Measurements from ENCODE around the gene FAM185A.
A peak's percentile ranks its signal among the peaks of the same experiment; 100 is the strongest.
"Not testable (repeated sequence)": the region's sequence is repeated elsewhere in the genome, so short reads cannot be mapped to it uniquely, and the experiment has no call there.

Gene FAM185A

DNA sequence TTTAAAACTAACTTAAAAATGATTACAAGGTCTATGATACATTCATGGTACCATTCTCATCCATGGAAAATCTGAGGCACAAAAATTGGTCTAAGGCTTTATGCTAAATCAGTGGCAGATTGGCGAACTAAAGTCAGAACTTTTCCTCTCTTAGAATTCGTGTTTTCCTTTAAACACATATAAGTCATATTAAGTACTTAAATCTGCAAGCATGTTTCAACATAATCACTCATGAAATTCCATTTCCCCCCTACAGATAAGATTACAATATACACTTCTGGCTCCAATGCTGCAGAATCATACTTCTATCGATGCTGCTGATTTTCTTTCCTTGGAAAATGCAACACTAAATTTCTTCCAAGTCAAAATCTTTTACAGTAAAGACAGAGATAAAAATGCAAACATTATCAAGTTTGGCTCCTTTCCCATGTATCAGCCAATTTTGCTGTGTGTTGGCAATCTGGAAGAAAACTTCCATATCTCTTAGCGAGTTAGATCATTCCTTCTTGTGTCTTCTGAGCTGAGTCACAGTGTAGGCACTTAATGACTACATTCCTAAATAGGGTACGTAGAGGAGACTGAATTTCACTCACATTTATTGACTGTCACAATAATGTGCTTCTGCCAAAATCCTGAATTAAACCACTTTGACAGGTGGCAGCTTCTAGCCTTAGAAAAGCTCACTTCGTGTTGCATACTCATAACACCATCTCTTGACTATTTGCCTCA, 87.6 kb downstream of the FAM185A start:
- ATAC-seq (no peak), DNase-seq (ENCODE audit: low spot score in 2 of 2) (no peak)
- Mint-ChIP-seq H3K4me3 (no peak overlapping the region), H3K27ac (no peak overlapping the region), H3K9me3 (no peaks in the 10 kb centered on the region), H3K4me1 (peaks cover 6% of the 10 kb centered on the region), H3K36me3 (no peaks in the 10 kb centered on the region)

DNA sequence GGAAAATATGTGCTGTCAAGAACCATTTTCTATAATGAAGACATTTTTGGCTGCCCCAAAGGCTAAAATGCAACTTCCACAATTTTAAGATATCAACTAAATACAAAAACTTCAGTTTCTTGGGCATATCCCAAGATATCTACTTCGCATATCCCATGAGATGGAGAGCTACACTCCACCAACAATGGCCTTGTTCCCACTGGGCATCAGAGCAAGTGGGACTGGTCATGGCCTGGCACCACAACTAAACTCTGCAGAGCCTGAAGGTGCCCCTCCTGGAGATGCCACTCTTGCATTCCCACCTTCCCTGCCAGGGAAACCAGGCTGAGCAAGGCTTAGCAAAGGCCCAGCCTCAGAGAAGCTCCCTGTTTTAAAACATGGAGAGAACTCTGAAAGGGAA, 88.2 kb downstream of the FAM185A start:
- DNase-seq (ENCODE audit: low spot score in 2 of 2) (no peak), ATAC-seq (no peak)
- Mint-ChIP-seq H3K4me1 (peaks cover 6% of the 10 kb centered on the region), H3K27ac (no peak overlapping the region), H3K9me3 (no peaks in the 10 kb centered on the region), H3K36me3 (no peaks in the 10 kb centered on the region), H3K4me3 (no peak overlapping the region)

DNA sequence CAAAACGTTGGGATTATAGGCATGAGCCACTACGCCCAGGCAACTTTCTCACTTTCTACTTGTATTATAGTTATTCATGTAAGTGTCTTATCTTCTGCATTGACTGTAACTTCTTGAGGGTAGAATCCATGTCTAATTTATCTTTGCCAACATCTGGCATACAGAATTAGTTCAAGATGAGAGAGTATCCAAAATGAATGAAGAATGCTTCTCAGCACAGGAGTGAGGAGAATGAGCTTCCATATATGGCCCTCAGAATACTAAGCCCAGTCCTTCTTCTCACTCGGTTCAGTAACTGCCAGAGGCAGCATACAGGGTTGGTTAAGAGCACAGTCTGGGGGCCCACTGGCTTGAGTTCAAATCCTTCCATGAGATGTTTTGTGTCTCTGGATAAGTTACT, 89.0 kb downstream of the FAM185A start:
- H3K27ac Mint-ChIP-seq = no peak overlapping the region
- ATAC-seq = no peak
- no peak overlapping the region for H3K4me3 Mint-ChIP-seq
- H3K9me3 Mint-ChIP-seq = no peaks in the 10 kb centered on the region
- H3K4me1 Mint-ChIP-seq = peaks cover 6% of the 10 kb centered on the region
- H3K36me3 Mint-ChIP-seq = no peaks in the 10 kb centered on the region
- DNase-seq (ENCODE audit: low spot score in 2 of 2) = no peak

DNA sequence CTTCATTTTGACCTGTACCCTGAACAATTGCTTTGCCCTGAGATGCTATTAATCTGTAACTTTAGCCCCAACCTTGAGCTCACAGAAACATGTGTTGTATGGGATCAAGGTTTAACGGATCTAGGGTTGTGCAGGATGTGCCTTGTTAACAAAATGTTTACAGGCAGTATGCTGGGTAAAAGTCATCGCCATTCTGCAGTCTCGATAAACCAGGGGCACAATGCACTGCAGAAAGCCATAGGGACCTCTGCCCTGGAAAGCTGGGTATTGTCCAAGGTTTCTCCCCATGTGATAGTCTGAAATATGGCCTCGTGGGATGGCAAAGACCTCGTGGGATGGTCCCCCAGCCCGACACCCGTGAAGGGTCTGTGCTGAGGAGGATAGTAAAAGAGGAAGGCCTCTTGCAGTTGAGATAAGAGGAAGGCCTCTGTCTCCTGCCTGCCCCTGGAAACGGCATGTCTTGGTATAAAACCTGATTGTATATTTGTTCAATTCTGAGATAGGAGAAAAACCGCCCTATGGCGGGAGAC, 89.8 kb downstream of the FAM185A start:
- not testable (repeated sequence) for H3K4me3 Mint-ChIP-seq; H3K4me1 Mint-ChIP-seq; ATAC-seq; H3K27ac Mint-ChIP-seq; DNase-seq (ENCODE audit: low spot score in 2 of 2); H3K9me3 Mint-ChIP-seq; H3K36me3 Mint-ChIP-seq

DNA sequence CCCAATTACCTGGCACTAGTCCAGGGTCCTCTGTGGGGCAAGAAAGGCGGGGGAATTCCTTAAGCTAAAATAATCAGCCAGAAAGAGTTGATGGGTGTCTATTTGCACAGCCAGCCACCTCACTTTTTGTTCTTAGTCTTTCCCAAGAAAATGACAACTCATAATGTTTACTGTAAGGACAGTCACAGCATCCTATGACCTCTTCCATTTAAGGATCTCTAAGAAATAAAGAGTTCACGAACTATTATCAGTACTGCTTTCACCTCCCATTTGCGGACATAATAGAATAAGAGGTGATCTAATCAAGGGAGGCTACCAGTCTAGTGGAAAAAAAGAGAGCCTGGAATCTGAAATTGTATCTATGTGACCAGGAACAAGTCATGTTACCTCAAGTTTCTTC, 91.6 kb downstream of the FAM185A start:
- Mint-ChIP-seq H3K4me1 (peaks cover 12% of the 10 kb centered on the region), H3K27ac (no peak overlapping the region), H3K9me3 (no peaks in the 10 kb centered on the region), H3K4me3 (no peak overlapping the region), H3K36me3 (no peaks in the 10 kb centered on the region)
- DNase-seq (ENCODE audit: low spot score in 2 of 2) = no peak
- no peak for ATAC-seq

DNA sequence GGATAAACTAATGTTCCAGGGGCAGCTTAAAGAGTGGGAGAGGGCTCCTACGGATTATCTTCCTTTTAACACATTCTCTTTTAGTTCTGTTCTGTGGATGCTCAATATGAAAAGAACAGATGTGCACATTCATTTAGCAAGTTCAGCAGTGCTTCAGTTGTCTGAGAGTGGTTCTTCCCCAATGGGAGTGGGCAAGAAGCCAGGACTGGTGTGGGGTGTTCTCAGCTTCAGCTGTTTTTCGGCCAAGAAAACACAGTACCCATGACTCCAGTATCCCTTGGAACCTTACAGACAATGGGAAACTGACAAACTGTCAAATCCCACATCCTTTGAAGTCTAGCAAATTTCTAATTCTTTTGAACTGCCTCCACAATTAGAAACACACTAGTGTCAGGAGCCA, 92.5 kb downstream of the FAM185A start:
- ATAC-seq (no peak), DNase-seq (ENCODE audit: low spot score in 2 of 2) (no peak)
- no peaks in the 10 kb centered on the region for H3K36me3 Mint-ChIP-seq
- H3K4me1 Mint-ChIP-seq = peaks cover 11% of the 10 kb centered on the region
- H3K9me3 Mint-ChIP-seq = no peaks in the 10 kb centered on the region
- H3K27ac Mint-ChIP-seq = no peak overlapping the region
- H3K4me3 Mint-ChIP-seq = no peak overlapping the region

DNA sequence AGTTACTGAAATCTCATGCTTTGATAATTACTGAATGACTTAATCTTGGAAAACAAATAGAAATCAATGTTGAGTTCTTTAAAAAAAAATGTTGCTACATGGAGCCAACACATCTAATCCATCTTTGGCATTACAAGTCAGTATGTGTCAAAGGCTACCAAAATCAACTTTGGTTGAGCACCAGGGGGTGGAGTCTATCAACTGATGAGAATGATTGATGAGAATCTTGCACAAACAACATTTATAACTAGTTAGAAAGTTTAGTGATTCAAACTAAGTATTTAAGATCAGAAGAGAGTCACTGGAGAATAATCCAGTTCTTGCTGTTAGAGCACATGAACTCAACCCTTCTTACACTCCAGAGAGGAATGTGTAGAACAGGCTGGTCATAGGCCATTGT, 93.5 kb downstream of the FAM185A start:
- ATAC-seq (no peak), DNase-seq (ENCODE audit: low spot score in 2 of 2) (no peak)
- H3K9me3 Mint-ChIP-seq = no peaks in the 10 kb centered on the region
- no peaks in the 10 kb centered on the region for H3K36me3 Mint-ChIP-seq
- no peak overlapping the region for H3K4me3 Mint-ChIP-seq
- H3K27ac Mint-ChIP-seq = no peak overlapping the region
- peaks cover 6% of the 10 kb centered on the region for H3K4me1 Mint-ChIP-seq

DNA sequence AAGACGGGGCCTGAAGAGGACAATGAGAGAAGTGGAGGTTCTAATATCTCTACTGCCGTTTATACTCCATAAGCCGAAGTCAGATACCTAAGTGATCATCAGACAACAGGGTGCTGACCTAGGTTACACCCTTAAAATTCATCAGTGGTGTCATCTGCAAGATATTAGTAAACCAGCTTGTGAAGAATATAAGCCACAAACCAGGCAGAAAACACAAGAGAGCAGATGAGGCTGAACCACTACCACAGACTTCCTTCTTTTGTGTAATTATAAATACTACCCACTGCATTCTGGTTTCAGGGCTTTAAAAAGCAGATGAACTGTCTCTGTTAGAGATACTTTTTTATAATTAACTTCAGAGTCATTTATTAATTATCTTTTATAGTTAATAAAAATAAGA, 95.1 kb downstream of the FAM185A start:
- Mint-ChIP-seq H3K27ac (no peak overlapping the region), H3K4me3 (no peak overlapping the region), H3K4me1 (peaks cover 6% of the 10 kb centered on the region), H3K36me3 (no peaks in the 10 kb centered on the region), H3K9me3 (no peaks in the 10 kb centered on the region)
- DNase-seq (ENCODE audit: low spot score in 2 of 2) = no peak
- peak; percentile 99 for ATAC-seq

DNA sequence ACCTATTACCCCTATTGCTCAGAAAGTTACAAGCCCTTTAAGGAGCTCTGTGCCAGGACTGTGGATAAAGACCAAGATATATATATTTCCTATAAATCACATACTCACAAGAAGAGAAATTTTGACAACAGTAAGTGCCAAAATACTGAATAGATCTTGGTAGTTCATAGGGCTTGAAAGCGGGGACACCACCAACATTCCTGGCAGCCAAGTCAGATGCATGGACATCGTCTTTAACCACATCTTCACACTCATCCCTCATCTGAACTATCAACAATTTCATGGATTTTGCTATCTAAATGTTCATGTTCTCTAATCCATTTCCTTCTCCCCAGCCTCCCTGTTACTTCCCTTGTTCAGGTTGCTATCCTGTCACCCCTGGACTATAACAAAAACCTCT, 96.5 kb downstream of the FAM185A start:
- H3K27ac Mint-ChIP-seq = no peak overlapping the region
- H3K4me3 Mint-ChIP-seq = no peak overlapping the region
- peaks cover 6% of the 10 kb centered on the region for H3K4me1 Mint-ChIP-seq
- DNase-seq (ENCODE audit: low spot score in 2 of 2) = no peak
- no peaks in the 10 kb centered on the region for H3K36me3 Mint-ChIP-seq
- no peaks in the 10 kb centered on the region for H3K9me3 Mint-ChIP-seq
- no peak for ATAC-seq

DNA sequence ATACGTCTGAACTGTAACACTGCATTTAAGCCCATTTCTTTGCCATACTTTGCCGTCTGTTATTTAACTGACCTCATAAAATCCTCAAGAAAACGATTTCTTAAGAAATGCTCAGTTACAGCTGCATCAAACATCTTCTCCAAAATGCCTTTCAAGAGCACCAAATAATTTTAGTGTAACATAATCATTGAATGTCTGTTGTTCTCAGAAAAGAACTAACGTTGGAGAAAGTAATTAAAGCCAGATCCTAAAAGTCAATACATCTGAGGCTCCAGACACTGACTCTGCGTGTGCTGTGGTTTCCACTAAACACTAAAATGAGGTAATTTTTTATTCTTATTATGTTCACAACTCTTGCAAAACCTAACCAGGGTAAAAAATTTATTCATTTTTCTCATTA, 100.3 kb downstream of the FAM185A start:
- ATAC-seq (no peak), DNase-seq (ENCODE audit: low spot score in 2 of 2) (no peak)
- no peak overlapping the region for H3K27ac Mint-ChIP-seq
- H3K4me1 Mint-ChIP-seq = peaks cover 4% of the 10 kb centered on the region
- H3K36me3 Mint-ChIP-seq = no peaks in the 10 kb centered on the region
- peaks cover 6% of the 10 kb centered on the region for H3K9me3 Mint-ChIP-seq
- no peak overlapping the region for H3K4me3 Mint-ChIP-seq

DNA sequence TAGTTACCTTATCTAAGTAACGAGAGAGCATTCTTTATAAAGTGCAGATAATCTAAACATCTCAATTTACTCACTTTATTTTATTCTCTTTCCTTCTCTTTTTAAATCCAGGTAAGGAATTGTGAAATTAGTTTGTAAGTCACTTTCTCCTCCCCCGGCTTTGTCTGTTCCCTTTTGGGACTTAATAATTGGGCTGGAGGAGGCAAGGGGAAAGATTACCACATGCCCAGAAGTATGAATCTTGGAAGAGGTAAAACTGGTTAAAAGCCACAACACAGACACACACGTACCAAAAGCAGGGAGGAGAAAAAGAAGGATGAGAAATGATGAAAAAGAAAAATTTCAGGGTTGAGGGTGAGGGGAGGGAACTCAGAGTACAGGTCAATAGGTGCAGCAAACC, 100.7 kb downstream of the FAM185A start:
- H3K27ac Mint-ChIP-seq = no peak overlapping the region
- DNase-seq (ENCODE audit: low spot score in 2 of 2) (no peak), ATAC-seq (no peak)
- H3K4me3 Mint-ChIP-seq = no peak overlapping the region
- H3K9me3 Mint-ChIP-seq = peaks cover 6% of the 10 kb centered on the region
- H3K4me1 Mint-ChIP-seq = no peaks in the 10 kb centered on the region
- no peaks in the 10 kb centered on the region for H3K36me3 Mint-ChIP-seq

DNA sequence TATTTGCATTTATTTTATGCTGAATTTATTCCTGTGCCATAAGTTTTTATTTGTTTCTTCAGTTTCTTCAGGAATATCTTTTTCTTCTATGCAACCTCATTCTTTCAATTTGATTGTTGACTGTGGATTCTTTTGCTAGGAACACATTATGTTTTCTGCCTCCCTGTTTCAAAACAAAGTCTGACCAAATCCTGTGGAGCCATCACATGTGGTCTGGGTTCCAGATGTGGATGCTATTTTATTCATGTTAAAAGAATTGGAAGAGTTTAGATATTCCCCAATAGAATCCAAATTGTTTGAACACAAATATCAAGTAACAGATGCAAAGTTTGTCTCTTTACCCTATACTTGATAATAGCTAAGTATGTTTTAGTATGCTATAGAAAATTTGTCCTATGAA, 107.2 kb downstream of the FAM185A start:
- ATAC-seq = no peak
- H3K4me3 Mint-ChIP-seq = no peak overlapping the region
- no peak overlapping the region for H3K27ac Mint-ChIP-seq
- peaks cover 6% of the 10 kb centered on the region for H3K9me3 Mint-ChIP-seq
- no peaks in the 10 kb centered on the region for H3K4me1 Mint-ChIP-seq
- no peak for DNase-seq (ENCODE audit: low spot score in 2 of 2)
- H3K36me3 Mint-ChIP-seq = no peaks in the 10 kb centered on the region
